OCI-LY3 (cell line): ENCODE measurements around the gene PHF20.

ENCODE experiments used
- CTCF ChIP-seq: fragments of 200-600, 300-600 bp; sonication (generic); IDR thresholded peaks from 2 replicates; pipeline ENCODE4 v1.5.1; 2014; ENCODE audit warnings: antibody characterized with exemption, low read length, low read depth
- EZH2phosphoT487 ChIP-seq: fragments of 200-600 bp; shearing (Covaris generic); IDR thresholded peaks from 2 replicates; pipeline ENCODE4 v1.6.1; 2018; ENCODE audit warnings: antibody characterized with exemption, mixed run types, low read depth

- no peak for TF ChIP-seq CTCF
- TF ChIP-seq EZH2phosphoT487, result no peak
Measured at GRCh38 chr20:35903843-35904242, 132.0 kb downstream of the PHF20 start.
